ENCODE data around the gene MYL5.
A peak's percentile ranks its signal among the peaks of the same experiment; 100 is the strongest.
"Not testable (repeated sequence)": the region's sequence is repeated elsewhere in the genome, so short reads cannot be mapped to it uniquely, and the experiment has no call there.

Gene MYL5

GRCh38 chr4:657834-658667, 16.3 kb upstream of the MYL5 start:
- DNase-seq: no peak

- no peak for DNase-seq
Measured at GRCh38 chr4:658681-659667, 15.4 kb upstream of the MYL5 start.

- no peak for DNase-seq
Measured at GRCh38 chr4:659851-660250, 14.5 kb upstream of the MYL5 start.

GRCh38 chr4:660401-660800, 13.9 kb upstream of the MYL5 start:
- DNase-seq: no peak

- DNase-seq: no peak
Measured at GRCh38 chr4:661231-661630, 13.1 kb upstream of the MYL5 start.

- no peak for DNase-seq
Measured at GRCh38 chr4:661881-662761, 12.2 kb upstream of the MYL5 start.

- no peak for DNase-seq
Measured at GRCh38 chr4:663046-663437, 11.3 kb upstream of the MYL5 start.

- DNase-seq: peak; percentile 56
Measured at GRCh38 chr4:663438-664428, 10.6 kb upstream of the MYL5 start.

- DNase-seq: no peak
Measured at GRCh38 chr4:664713-665231, 9.6 kb upstream of the MYL5 start.

- no peak for DNase-seq
Measured at GRCh38 chr4:665381-665750, 9.0 kb upstream of the MYL5 start.

- no peak for DNase-seq
Measured at GRCh38 chr4:665751-666435, 8.4 kb upstream of the MYL5 start.

GRCh38 chr4:666436-666810, 7.9 kb upstream of the MYL5 start:
- no peak for DNase-seq

GRCh38 chr4:666822-667544, 7.4 kb upstream of the MYL5 start:
- no peak for DNase-seq

- no peak for DNase-seq
Measured at GRCh38 chr4:667545-667925, 6.8 kb upstream of the MYL5 start.

GRCh38 chr4:668219-668618, 6.1 kb upstream of the MYL5 start:
- DNase-seq: not testable (repeated sequence)

GRCh38 chr4:669806-670559, 4.4 kb upstream of the MYL5 start:
- not testable (repeated sequence) for DNase-seq

GRCh38 chr4:671769-672168, 2.6 kb upstream of the MYL5 start:
- no peak for DNase-seq

- no peak for DNase-seq
Measured at GRCh38 chr4:673349-674091, 822 bp upstream of the MYL5 start.

Data from activated CD4-positive, alpha-beta T cell treated with anti-CD3 and anti-CD28 coated beads for 1 hour (primary cell).